RWPE1 (cell line): ENCODE results near the gene GALNT12.

Experiments
- CTCF ChIA-PET: fragments of 350-600 bp; sonication (Branson Sonifier 250); formaldehyde crosslinking; extraction: SDS; loops from one replicate; lab custom pipeline; 2021; lab: Yijun Ruan, JAX
- POLR2A ChIA-PET: fragments of 400-600 bp; formaldehyde crosslinking; extraction: SDS; loops from one replicate; lab custom pipeline; 2020; ENCODE audit warnings: antibody characterized with exemption; ENCODE audit not compliant: low non-redundant PET; lab: Yijun Ruan, JAX
- DNase-seq: peaks from one replicate; pipeline ENCODE4 v3.0.0; 2012; ENCODE audit warnings: low spot score
- H3K27ac ChIP-seq: fragments of 450-650 bp; 2 replicates; pipeline ENCODE4 v1.5.1; 2017
- TF ChIP-seq, protein P1 (sequence below): fragments of 450-650 bp; conservative IDR thresholded peaks from 2 replicates; pipeline ENCODE4 v1.5.1; 2017; ENCODE audit warnings: low read depth, mild to moderate bottlenecking

The GALNT12 gene

DNA sequence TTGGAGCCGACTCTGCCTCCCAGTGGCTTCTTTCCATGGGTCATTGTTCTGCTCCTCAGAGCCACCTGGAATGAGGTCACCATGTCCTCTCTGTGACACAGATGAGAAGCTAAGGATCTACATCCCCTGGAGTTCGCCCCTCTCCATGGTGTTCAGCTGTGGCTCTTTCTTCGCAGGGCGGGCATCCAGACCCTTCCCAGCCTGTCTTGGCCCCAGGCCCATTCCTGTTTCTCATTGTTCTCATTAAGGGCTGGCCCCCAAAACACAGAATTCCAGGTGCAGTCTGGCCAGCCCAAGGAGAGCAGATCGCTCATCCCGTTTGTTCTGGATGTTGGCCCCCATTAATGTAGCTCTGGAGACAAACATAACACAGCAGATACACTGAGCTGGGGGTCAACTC lies 69.8 kb downstream of the GALNT12 start:
- ChIA-PET CTCF (interaction anchor here (0.5 kb wide), 1 partner anchor 915 kb away, joined by 3 read pairs; no protein-coding TSS in a partner anchor), POLR2A (no interaction called here)
- TF ChIP-seq, protein P1, sequence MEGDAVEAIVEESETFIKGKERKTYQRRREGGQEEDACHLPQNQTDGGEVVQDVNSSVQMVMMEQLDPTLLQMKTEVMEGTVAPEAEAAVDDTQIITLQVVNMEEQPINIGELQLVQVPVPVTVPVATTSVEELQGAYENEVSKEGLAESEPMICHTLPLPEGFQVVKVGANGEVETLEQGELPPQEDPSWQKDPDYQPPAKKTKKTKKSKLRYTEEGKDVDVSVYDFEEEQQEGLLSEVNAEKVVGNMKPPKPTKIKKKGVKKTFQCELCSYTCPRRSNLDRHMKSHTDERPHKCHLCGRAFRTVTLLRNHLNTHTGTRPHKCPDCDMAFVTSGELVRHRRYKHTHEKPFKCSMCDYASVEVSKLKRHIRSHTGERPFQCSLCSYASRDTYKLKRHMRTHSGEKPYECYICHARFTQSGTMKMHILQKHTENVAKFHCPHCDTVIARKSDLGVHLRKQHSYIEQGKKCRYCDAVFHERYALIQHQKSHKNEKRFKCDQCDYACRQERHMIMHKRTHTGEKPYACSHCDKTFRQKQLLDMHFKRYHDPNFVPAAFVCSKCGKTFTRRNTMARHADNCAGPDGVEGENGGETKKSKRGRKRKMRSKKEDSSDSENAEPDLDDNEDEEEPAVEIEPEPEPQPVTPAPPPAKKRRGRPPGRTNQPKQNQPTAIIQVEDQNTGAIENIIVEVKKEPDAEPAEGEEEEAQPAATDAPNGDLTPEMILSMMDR: no peak
- no peak overlapping the region for H3K27ac ChIP-seq
- no peak for DNase-seq

DNA sequence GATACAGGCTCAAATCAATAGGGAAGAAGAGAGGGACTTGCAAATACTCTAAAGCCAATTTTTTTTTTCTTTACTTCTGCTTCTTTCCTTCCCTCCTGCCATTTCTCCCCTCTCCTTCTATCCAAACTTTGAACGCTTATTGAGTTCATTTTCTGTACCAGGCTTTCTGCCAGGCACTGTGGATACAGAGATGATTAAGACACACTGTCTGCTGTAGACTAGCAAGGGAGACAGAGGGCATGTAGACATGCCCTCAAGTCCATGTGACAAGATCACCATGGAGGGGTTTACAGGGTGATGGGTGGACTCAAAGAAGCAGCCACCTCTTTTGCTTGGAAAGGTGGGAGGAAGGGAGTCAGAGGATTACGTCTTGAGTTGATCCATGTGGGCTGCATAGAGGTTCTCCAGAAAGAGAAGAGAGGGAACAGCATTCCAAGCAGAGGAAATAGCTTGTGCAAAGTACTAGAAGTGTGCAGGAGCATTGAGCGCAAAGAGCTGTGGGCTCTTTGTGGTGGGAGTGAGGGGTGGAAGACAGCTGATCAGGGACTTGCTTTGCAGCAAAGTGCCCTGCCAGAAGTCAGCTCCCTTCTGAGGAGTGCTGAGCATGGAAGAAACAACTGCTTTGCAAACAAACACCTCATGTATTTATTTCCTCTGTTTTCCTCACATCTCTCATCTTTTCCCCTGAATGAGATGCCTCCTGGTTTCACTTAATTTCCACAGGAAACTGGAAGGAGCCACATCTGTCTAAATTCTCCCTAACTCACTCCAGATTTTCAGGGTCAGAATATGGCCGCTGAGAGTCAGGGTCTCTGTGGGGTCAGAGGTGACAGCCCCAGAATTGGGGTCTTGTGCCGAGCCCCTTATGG lies 71.9 kb downstream of the GALNT12 start:
- DNase-seq: no peak
- H3K27ac ChIP-seq: no peak overlapping the region
- ChIA-PET CTCF (interaction anchor here (0.6 kb wide), 1 partner anchor 119 kb away, joined by 3 read pairs; no protein-coding TSS in a partner anchor), POLR2A (interaction anchor here (0.6 to 0.7 kb wide), 2 partner anchors 12 to 354 kb away, joined by 3 to 4 read pairs; no protein-coding TSS in a partner anchor)
- TF ChIP-seq, protein P1: no peak

DNA sequence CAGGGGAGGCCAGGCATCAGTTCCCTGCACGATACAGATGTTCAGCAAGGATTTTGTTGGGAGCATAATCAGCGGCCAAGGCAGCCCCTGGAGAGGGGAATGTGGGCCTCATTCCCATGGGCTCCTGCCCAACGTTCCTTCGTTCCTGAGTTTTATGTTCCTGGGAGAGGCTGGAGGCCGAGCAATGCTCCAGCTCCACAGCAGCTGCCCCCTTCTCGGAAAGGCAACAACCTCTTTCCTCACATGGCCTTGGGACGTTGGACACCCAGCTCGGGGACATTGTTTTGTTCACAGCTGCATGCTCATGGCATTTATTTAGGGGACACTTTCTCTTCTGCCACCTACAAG lies 72.5 kb downstream of the GALNT12 start:
- H3K27ac ChIP-seq: no peak overlapping the region
- TF ChIP-seq, protein P1: no peak
- ChIA-PET POLR2A (interaction anchor here (0.6 kb wide), 1 partner anchor 11 kb away, joined by 3 read pairs; no protein-coding TSS in a partner anchor), CTCF (interaction anchor here (0.6 kb wide), 1 partner anchor 119 kb away, joined by 3 read pairs; no protein-coding TSS in a partner anchor)
- DNase-seq: no peak

DNA sequence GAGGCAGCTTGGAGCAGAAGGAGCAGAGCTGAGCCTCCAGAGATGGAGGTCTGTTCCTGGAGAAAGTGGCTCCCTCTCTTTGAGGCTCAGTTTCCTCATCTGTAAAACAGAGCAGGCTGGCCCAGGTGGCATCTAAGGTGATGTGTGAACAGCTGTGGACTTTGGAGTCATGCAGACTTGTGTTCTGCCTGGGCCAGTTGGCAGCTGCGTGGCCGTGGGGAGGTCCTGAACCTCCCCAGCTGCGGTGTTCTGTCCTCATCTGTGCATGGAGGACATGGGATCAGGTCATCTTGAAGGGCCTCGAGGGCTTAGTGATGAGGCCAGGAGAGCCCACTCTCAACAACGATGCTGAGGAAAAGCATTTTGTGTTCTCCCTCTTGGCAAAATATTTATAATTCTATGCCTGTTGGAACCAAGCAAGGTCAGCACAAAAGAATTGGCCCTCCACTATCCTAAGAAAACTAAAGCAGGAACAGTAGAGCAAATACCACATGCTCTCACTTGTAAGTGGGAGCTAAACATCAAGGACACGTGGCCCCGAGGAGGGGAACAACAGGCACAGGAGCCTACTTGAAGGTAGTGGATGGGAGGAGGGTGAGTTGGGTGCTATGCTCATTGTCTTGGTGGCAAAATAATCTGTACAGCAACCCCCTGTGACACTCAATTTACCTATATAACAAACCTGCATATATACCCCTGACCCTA lies 73.0 kb downstream of the GALNT12 start:
- no peak for DNase-seq
- TF ChIP-seq, protein P1: no peak
- no peak overlapping the region for H3K27ac ChIP-seq
- ChIA-PET POLR2A (no interaction called here), CTCF (interaction anchor here (0.6 kb wide), 1 partner anchor 118 kb away, joined by 3 read pairs; no protein-coding TSS in a partner anchor)

DNA sequence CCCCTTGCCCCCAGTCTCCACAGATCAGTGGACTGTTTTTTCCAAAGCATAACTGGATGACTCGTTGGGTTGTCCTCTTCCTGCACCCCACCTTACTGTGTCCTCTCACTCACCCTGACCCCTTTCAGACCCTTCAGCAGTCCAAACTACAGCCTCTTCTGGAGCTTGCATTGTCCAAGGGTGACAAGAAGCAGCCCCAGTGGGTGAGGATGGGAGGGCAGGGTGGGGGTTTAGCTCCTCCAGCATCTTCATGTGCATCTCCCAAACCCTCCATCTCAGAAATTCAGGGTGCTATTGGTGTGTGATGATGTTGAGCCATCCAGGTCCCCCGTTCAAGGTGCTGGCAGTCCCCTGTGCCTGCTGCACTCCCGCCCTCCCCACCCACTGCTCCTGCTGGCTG lies 73.9 kb downstream of the GALNT12 start:
- TF ChIP-seq, protein P1: no peak
- no peak for DNase-seq
- ChIA-PET CTCF (no interaction called here), POLR2A (no interaction called here)
- no peak overlapping the region for H3K27ac ChIP-seq

DNA sequence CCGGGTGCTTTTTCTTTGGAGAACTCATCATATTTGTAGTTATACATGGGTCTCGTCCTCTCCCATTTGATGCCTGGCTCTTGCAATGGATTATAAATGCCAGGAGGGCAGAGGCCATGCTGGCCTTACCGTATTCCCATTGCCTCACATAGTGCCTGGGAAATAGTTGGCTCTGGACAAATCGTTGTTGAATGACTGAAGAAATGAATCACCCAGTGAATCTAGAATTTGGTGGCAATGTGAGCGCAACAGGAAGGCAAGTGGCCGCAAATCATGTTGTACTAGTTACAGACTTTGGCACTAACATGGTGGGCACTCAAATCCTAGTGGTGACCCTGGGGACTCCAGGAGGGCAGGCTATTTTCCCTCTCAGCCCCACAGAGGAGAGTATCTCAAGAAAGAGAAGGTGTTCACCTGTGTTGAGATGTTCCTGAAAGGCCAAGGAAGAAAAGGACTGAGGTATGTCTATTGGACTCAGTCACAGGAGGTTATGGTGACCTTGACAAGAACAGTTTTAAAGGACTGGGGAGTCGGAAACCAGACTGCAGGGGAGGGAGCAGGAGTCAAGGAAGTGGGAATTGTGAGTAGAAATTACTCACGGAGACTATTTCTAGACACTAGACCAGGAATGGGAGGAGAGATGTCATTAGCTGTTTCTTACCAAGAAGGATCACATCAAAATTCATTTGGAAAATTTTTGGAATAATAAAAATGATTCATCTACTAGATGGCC lies 74.5 kb downstream of the GALNT12 start:
- CTCF ChIA-PET: no interaction called here
- DNase-seq: no peak
- POLR2A ChIA-PET: no interaction called here
- H3K27ac ChIP-seq: no peak overlapping the region
- TF ChIP-seq, protein P1: no peak
